A673 (cell line): Measurements from ENCODE around the gene RBM17.

Source experiments
- EZH2 ChIP-seq: fragments of 200-600 bp; sonication (generic); IDR thresholded peaks from 2 replicates; pipeline ENCODE4 v1.6.1; 2017; ENCODE audit warnings: borderline replicate concordance, low read depth, mild to moderate bottlenecking, mixed read lengths, antibody characterized with exemption, low read length; ENCODE audit not compliant: poor library complexity, severe bottlenecking
- TF ChIP-seq, protein P1 (sequence below): fragments of 300-800, 200-600 bp; sonication (generic); conservative IDR thresholded peaks from 2 replicates; pipeline ENCODE4 v1.5.1; 2017; ENCODE audit warnings: low read depth, mild to moderate bottlenecking, antibody characterized with exemption, low read length, moderate library complexity, mixed read lengths

DNA sequence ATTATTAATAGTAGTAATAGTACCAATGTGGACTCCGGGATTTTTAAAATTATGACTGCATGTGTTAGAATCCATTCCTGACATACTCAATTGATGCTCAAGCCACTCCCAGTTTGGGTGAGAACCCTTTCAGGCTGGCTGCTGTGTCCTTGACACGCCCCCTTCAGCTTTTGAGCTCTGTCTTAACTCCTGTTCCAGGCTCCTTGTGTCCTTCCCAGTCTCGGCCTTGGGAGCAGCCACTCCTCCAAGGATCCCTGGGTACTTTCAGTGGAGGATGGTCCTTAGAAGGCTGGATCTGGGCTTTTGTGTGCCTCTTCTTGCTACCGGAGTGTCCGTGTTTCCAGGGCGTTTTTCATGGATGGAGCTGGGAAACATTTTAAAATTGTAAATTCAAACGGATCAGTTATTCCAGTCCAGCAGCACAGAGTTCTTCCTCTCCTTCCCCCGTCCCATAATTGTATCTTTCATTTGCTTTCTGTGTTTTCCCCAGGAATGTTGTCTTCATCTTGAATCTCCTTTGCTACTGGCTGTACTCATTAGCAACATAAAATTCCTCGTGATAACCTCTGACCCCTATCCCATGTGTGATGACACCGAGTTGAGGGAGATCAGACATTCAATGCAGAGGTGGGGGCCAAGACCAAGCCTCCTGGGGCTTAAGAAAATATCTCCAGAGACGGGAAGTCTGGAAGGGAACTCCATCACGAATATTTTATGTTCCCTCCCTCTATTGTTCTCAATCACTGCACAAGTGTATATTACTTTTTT is 73.9 kb downstream of the RBM17 start:
- TF ChIP-seq, protein P1, sequence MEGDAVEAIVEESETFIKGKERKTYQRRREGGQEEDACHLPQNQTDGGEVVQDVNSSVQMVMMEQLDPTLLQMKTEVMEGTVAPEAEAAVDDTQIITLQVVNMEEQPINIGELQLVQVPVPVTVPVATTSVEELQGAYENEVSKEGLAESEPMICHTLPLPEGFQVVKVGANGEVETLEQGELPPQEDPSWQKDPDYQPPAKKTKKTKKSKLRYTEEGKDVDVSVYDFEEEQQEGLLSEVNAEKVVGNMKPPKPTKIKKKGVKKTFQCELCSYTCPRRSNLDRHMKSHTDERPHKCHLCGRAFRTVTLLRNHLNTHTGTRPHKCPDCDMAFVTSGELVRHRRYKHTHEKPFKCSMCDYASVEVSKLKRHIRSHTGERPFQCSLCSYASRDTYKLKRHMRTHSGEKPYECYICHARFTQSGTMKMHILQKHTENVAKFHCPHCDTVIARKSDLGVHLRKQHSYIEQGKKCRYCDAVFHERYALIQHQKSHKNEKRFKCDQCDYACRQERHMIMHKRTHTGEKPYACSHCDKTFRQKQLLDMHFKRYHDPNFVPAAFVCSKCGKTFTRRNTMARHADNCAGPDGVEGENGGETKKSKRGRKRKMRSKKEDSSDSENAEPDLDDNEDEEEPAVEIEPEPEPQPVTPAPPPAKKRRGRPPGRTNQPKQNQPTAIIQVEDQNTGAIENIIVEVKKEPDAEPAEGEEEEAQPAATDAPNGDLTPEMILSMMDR, result no peak
- TF ChIP-seq EZH2, result no peak
